WTC11 (cell line): ENCODE measurements around the gene ANKRD11. TPM values are rescaled to one million over a fixed set of nuclear protein-coding genes. Genes with fewer than 3 reads are reported as not detected.
A peak's percentile ranks its signal among the peaks of the same experiment; 100 is the strongest.

Experiments used
- ATAC-seq: fragments of 200-7000 bp; cut with Tn5 transposase; 2 replicates; pipeline ENCODE4 v1.10.0; 2021; ENCODE audit warnings: mild to moderate bottlenecking, moderate library complexity
- CTCF ChIA-PET: fragments of 300-600 bp; sonication (Branson Sonifier 250); formaldehyde crosslinking; loops from one replicate; lab custom pipeline; 2021; ENCODE audit warnings: antibody characterized with exemption; lab: Charles Lee
- POLR2A ChIA-PET: fragments of 350-600 bp; sonication (Branson Sonifier 250); formaldehyde crosslinking; loops from one replicate; lab custom pipeline; 2021; ENCODE audit warnings: antibody characterized with exemption; lab: Charles Lee
- DNase-seq: peaks from one replicate; pipeline ENCODE4 v3.0.0; 2021; ENCODE audit warnings: low spot score
- H3K27ac Mint-ChIP-seq: 2 replicates; pipeline ENCODE4 v1.8.0; 2021; ENCODE audit warnings: mixed read lengths
- H3K27me3 Mint-ChIP-seq: 2 replicates; pipeline ENCODE4 v1.8.0; 2021; ENCODE audit warnings: low read depth, mild to moderate bottlenecking, moderate library complexity, mixed read lengths
- H3K36me3 Mint-ChIP-seq: 2 replicates; pipeline ENCODE4 v1.8.0; 2021; ENCODE audit warnings: mixed read lengths
- H3K4me1 Mint-ChIP-seq: 2 replicates; pipeline ENCODE4 v1.8.0; 2022; ENCODE audit warnings: mixed read lengths
- H3K4me3 Mint-ChIP-seq: 2 replicates; pipeline ENCODE4 v1.8.0; 2021; ENCODE audit warnings: mild to moderate bottlenecking, moderate library complexity, mixed read lengths
- H3K9me3 Mint-ChIP-seq: 2 replicates; pipeline ENCODE4 v1.8.0; 2021; ENCODE audit warnings: mixed read lengths
- ATF1 ChIP-seq: sonication (generic); formaldehyde crosslinking; IDR thresholded peaks from 2 replicates; pipeline ENCODE4 v1.8.1; 2023; ENCODE audit warnings: mild to moderate bottlenecking, moderate library complexity, missing genetic modification reagents
- E2F5 ChIP-seq: sonication (generic); formaldehyde crosslinking; IDR thresholded peaks from 2 replicates; pipeline ENCODE4 v1.8.1; 2022; ENCODE audit warnings: mild to moderate bottlenecking, moderate library complexity, missing genetic modification reagents
- ELF4 ChIP-seq: sonication (generic); formaldehyde crosslinking; IDR thresholded peaks from 2 replicates; pipeline ENCODE4 v1.8.1; 2022; ENCODE audit warnings: low read depth, mild to moderate bottlenecking, moderate library complexity, missing genetic modification reagents
- EMX1 ChIP-seq: fragments of 250-450 bp; sonication (Bioruptor Pico); IDR thresholded peaks from 2 replicates; pipeline ENCODE4 v1.8.0; 2021; ENCODE audit warnings: mild to moderate bottlenecking
- ETV6 ChIP-seq: sonication (generic); formaldehyde crosslinking; IDR thresholded peaks from 2 replicates; pipeline ENCODE4 v1.8.1; 2022; ENCODE audit warnings: mild to moderate bottlenecking, missing genetic modification reagents
- FOXP1 ChIP-seq: sonication (generic); formaldehyde crosslinking; IDR thresholded peaks from 2 replicates; pipeline ENCODE4 v1.8.0; 2022; ENCODE audit warnings: missing genetic modification reagents, mild to moderate bottlenecking, moderate library complexity, borderline replicate concordance
- GABPB1 ChIP-seq: sonication (generic); formaldehyde crosslinking; IDR thresholded peaks from 2 replicates; pipeline ENCODE4 v1.8.1; 2023; ENCODE audit warnings: mild to moderate bottlenecking, missing genetic modification reagents
- JUN ChIP-seq: sonication (generic); formaldehyde crosslinking; IDR thresholded peaks from 2 replicates; pipeline ENCODE4 v1.8.0; 2023; ENCODE audit warnings: mild to moderate bottlenecking, missing genetic modification reagents
- NFE2L1 ChIP-seq: sonication (generic); formaldehyde crosslinking; IDR thresholded peaks from 2 replicates; pipeline ENCODE4 v1.8.1; 2023; ENCODE audit warnings: missing genetic modification reagents
- OVOL2 ChIP-seq: fragments of 250-450 bp; sonication (Bioruptor Pico); IDR thresholded peaks from 2 replicates; pipeline ENCODE4 v1.9.0; 2021; ENCODE audit warnings: mild to moderate bottlenecking, borderline replicate concordance
- PRRX2 ChIP-seq: fragments of 250-450 bp; sonication (Bioruptor Pico); IDR thresholded peaks from 2 replicates; pipeline ENCODE4 v1.8.0; 2021; ENCODE audit warnings: mild to moderate bottlenecking
- RELA ChIP-seq: sonication (generic); formaldehyde crosslinking; IDR thresholded peaks from 2 replicates; pipeline ENCODE4 v1.8.1; 2022; ENCODE audit warnings: missing genetic modification reagents, mild to moderate bottlenecking, borderline replicate concordance
- TEAD1 ChIP-seq: sonication (generic); formaldehyde crosslinking; IDR thresholded peaks from 2 replicates; pipeline ENCODE4 v1.8.0; 2022; ENCODE audit warnings: mild to moderate bottlenecking, missing genetic modification reagents
- TP53 ChIP-seq: sonication (generic); formaldehyde crosslinking; IDR thresholded peaks from 2 replicates; pipeline ENCODE4 v1.8.1; 2023; ENCODE audit warnings: mild to moderate bottlenecking, missing genetic modification reagents
- ZNF121 ChIP-seq: sonication (generic); formaldehyde crosslinking; IDR thresholded peaks from 2 replicates; pipeline ENCODE4 v1.8.0; 2023; ENCODE audit warnings: missing genetic modification reagents
- ZNF138 ChIP-seq: sonication (generic); formaldehyde crosslinking; conservative IDR thresholded peaks from 2 replicates; pipeline ENCODE4 v1.8.1; 2022; ENCODE audit warnings: mild to moderate bottlenecking, moderate library complexity, missing genetic modification reagents
- ZNF263 ChIP-seq: sonication (generic); formaldehyde crosslinking; IDR thresholded peaks from 2 replicates; pipeline ENCODE4 v1.8.1; 2022; ENCODE audit warnings: low read depth, mild to moderate bottlenecking, moderate library complexity, missing genetic modification reagents
- ZNF423 ChIP-seq: fragments of 250-450 bp; sonication (Bioruptor Pico); IDR thresholded peaks from 2 replicates; pipeline ENCODE4 v2.1.2; 2022; ENCODE audit warnings: mild to moderate bottlenecking, moderate library complexity
- total RNA-seq: library from RNA; stranded (reverse); gene quantifications from 3 replicates; pipeline ENCODE4 v1.2.3, GENCODE V29; 2021
- TF ChIP-seq, protein P1 (sequence below): sonication (generic); formaldehyde crosslinking; IDR thresholded peaks from 2 replicates; pipeline ENCODE4 v1.8.1; 2023; ENCODE audit warnings: mild to moderate bottlenecking, missing genetic modification reagents, borderline replicate concordance
- TF ChIP-seq, protein P2 (sequence below): sonication (generic); formaldehyde crosslinking; IDR thresholded peaks from 2 replicates; pipeline ENCODE4 v1.8.0; 2022; ENCODE audit warnings: mild to moderate bottlenecking, missing genetic modification reagents
- TF ChIP-seq, protein P3 (sequence below): sonication (generic); formaldehyde crosslinking; IDR thresholded peaks from 2 replicates; pipeline ENCODE4 v1.8.1; 2023; ENCODE audit warnings: mild to moderate bottlenecking, missing genetic modification reagents

The ANKRD11 gene
- total RNA-seq, 1 experiment from 2014 or later, result 184 TPM

DNA sequence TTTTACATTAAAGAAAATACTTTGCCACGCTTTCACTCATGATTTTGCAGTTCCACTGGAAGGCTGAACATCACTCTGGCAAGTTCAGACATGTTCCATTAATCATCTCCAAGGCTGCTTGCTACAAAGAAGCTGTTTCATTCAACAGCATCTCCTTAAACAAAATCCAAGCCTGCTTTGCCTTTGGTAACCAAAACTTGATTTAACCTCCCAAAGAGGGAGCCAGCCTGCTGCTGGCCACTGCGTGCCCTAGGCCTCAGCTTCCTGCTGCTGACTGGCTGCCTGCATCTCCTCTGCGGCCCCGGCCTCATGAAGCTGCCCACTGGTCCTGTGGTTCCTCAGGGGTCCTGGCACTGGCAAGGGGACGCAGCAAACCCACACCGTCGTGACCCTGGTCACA is 31.8 kb downstream of the ANKRD11 start:
- Mint-ChIP-seq H3K27ac (peak overlapping the region; percentile 89), H3K4me3 (no peak overlapping the region), H3K36me3 (peaks cover 21% of the 10 kb centered on the region), H3K9me3 (peaks cover 14% of the 10 kb centered on the region), H3K4me1 (peaks cover 19% of the 10 kb centered on the region), H3K27me3 (no peaks in the 10 kb centered on the region)
- ChIA-PET POLR2A (interaction anchor here (0.9 kb wide), 1 partner anchor 14 kb away, joined by 3 read pairs; no protein-coding TSS in a partner anchor), CTCF (interaction anchor here (0.8 kb wide), 1 partner anchor 165 kb away, joined by 3 read pairs; no protein-coding TSS in a partner anchor)
- ATAC-seq (no peak), DNase-seq (no peak)
- TF ChIP-seq, protein P1, sequence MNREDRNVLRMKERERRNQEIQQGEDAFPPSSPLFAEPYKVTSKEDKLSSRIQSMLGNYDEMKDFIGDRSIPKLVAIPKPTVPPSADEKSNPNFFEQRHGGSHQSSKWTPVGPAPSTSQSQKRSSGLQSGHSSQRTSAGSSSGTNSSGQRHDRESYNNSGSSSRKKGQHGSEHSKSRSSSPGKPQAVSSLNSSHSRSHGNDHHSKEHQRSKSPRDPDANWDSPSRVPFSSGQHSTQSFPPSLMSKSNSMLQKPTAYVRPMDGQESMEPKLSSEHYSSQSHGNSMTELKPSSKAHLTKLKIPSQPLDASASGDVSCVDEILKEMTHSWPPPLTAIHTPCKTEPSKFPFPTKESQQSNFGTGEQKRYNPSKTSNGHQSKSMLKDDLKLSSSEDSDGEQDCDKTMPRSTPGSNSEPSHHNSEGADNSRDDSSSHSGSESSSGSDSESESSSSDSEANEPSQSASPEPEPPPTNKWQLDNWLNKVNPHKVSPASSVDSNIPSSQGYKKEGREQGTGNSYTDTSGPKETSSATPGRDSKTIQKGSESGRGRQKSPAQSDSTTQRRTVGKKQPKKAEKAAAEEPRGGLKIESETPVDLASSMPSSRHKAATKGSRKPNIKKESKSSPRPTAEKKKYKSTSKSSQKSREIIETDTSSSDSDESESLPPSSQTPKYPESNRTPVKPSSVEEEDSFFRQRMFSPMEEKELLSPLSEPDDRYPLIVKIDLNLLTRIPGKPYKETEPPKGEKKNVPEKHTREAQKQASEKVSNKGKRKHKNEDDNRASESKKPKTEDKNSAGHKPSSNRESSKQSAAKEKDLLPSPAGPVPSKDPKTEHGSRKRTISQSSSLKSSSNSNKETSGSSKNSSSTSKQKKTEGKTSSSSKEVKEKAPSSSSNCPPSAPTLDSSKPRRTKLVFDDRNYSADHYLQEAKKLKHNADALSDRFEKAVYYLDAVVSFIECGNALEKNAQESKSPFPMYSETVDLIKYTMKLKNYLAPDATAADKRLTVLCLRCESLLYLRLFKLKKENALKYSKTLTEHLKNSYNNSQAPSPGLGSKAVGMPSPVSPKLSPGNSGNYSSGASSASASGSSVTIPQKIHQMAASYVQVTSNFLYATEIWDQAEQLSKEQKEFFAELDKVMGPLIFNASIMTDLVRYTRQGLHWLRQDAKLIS (CRISPR knock-in tag), result no peak
- TF ChIP-seq PRRX2 (CRISPR knock-in tag), result no peak
- no peak for TF ChIP-seq NFE2L1 (CRISPR knock-in tag)
- TF ChIP-seq ELF4 (CRISPR knock-in tag), result no peak
- TF ChIP-seq OVOL2 (CRISPR knock-in tag), result no peak
- no peak for TF ChIP-seq TP53 (CRISPR knock-in tag)
- TF ChIP-seq ZNF423 (CRISPR knock-in tag), result no peak
- TF ChIP-seq TEAD1 (CRISPR knock-in tag), result no peak

GRCh38 chr16:89456419-89456959 is 33.9 kb downstream of the ANKRD11 start:
- TF ChIP-seq ATF1 (CRISPR knock-in tag), result no peak
- no peak for TF ChIP-seq ETV6 (CRISPR knock-in tag)
- TF ChIP-seq GABPB1 (CRISPR knock-in tag), result no peak
- TF ChIP-seq RELA (CRISPR knock-in tag), result no peak
- ChIA-PET POLR2A (no interaction called here), CTCF (interaction anchor here (0.5 to 1.3 kb wide), 2 partner anchors 163 to 192 kb away, joined by 3 read pairs; no protein-coding TSS in a partner anchor)
- Mint-ChIP-seq H3K27me3 (no peaks in the 10 kb centered on the region), H3K4me1 (peaks cover 26% of the 10 kb centered on the region), H3K36me3 (peaks cover 18% of the 10 kb centered on the region), H3K9me3 (peaks cover 12% of the 10 kb centered on the region), H3K27ac (peak overlapping the region; percentile 87; the same call in 1 of the 2 replicates), H3K4me3 (no peak overlapping the region)
- ATAC-seq, result no peak
- no peak for DNase-seq

GRCh38 chr16:89455692-89456091 is 34.7 kb downstream of the ANKRD11 start:
- ChIA-PET CTCF (interaction anchor here (0.8 kb wide), 1 partner anchor 62 kb away, joined by 3 read pairs; no protein-coding TSS in a partner anchor), POLR2A (interaction anchor here (0.7 kb wide), 1 partner anchor 130 kb away, joined by 6 read pairs; no protein-coding TSS in a partner anchor)
- no peak for DNase-seq
- no peak for TF ChIP-seq EMX1 (CRISPR knock-in tag)
- TF ChIP-seq RELA (CRISPR knock-in tag), result no peak
- TF ChIP-seq, protein P2, sequence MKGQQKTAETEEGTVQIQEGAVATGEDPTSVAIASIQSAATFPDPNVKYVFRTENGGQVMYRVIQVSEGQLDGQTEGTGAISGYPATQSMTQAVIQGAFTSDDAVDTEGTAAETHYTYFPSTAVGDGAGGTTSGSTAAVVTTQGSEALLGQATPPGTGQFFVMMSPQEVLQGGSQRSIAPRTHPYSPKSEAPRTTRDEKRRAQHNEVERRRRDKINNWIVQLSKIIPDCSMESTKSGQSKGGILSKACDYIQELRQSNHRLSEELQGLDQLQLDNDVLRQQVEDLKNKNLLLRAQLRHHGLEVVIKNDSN (CRISPR knock-in tag), result no peak
- no peak for TF ChIP-seq ZNF263 (CRISPR knock-in tag)
- TF ChIP-seq FOXP1 (CRISPR knock-in tag), result no peak
- TF ChIP-seq ZNF121 (CRISPR knock-in tag), result no peak
- no peak for TF ChIP-seq E2F5 (CRISPR knock-in tag)
- TF ChIP-seq, protein P3, sequence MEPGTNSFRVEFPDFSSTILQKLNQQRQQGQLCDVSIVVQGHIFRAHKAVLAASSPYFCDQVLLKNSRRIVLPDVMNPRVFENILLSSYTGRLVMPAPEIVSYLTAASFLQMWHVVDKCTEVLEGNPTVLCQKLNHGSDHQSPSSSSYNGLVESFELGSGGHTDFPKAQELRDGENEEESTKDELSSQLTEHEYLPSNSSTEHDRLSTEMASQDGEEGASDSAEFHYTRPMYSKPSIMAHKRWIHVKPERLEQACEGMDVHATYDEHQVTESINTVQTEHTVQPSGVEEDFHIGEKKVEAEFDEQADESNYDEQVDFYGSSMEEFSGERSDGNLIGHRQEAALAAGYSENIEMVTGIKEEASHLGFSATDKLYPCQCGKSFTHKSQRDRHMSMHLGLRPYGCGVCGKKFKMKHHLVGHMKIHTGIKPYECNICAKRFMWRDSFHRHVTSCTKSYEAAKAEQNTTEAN (CRISPR knock-in tag), result no peak
- TF ChIP-seq ZNF138, result no peak
- no peak for TF ChIP-seq JUN (CRISPR knock-in tag)
- Mint-ChIP-seq H3K36me3 (peaks cover 11% of the 10 kb centered on the region), H3K9me3 (peaks cover 4% of the 10 kb centered on the region), H3K27me3 (no peaks in the 10 kb centered on the region), H3K27ac (peak overlapping the region; percentile 73; the same call in 1 of the 2 replicates), H3K4me3 (no peak overlapping the region), H3K4me1 (peaks cover 32% of the 10 kb centered on the region)
- no peak for ATAC-seq
